Activated CD4-positive, alpha-beta T cell treated with anti-CD3 and anti-CD28 coated beads, Interleukin-2, amount 10 ng/mL, durations not matched to agents 24 days and 14 days (primary cell): ENCODE data around the gene BCL2L1. TPM values are rescaled to one million over a fixed set of nuclear protein-coding genes. Genes with fewer than 3 reads are reported as not detected.
"Not testable (repeated sequence)": the region's sequence is repeated elsewhere in the genome, so short reads cannot be mapped to it uniquely, and the experiment has no call there.

Experiments
- DNase-seq: peaks from one replicate; pipeline ENCODE4 v3.0.0; 2022
- H3K27ac Mint-ChIP-seq: one replicate; pipeline ENCODE4 v1.8.0; 2022; ENCODE audit warnings: mild to moderate bottlenecking, mixed read lengths
- H3K27me3 Mint-ChIP-seq: one replicate; pipeline ENCODE4 v1.8.0; 2022; ENCODE audit warnings: mixed read lengths
- H3K36me3 Mint-ChIP-seq: one replicate; pipeline ENCODE4 v1.8.0; 2022; ENCODE audit warnings: low read depth, mild to moderate bottlenecking, mixed read lengths
- H3K4me1 Mint-ChIP-seq: one replicate; pipeline ENCODE4 v1.8.0; 2021; ENCODE audit warnings: mixed read lengths
- H3K4me3 Mint-ChIP-seq: one replicate; pipeline ENCODE4 v1.8.0; 2022; ENCODE audit warnings: mild to moderate bottlenecking, moderate library complexity, mixed read lengths
- H3K9me3 Mint-ChIP-seq: one replicate; pipeline ENCODE4 v1.8.0; 2021; ENCODE audit warnings: mixed read lengths
- intact Hi-C: fragments of 100-400 bp; cut with micrococcal nuclease; formaldehyde crosslinking; loops from one replicate; pipeline ENCODE4 v1.15.1; 2023
- total RNA-seq: library from RNA; stranded (reverse); gene quantifications from 2 replicates; pipeline ENCODE4 v1.2.3, GENCODE V29; 2022

Gene BCL2L1
- total RNA-seq, 1 donor from 2014 or later = 379 TPM

DNA sequence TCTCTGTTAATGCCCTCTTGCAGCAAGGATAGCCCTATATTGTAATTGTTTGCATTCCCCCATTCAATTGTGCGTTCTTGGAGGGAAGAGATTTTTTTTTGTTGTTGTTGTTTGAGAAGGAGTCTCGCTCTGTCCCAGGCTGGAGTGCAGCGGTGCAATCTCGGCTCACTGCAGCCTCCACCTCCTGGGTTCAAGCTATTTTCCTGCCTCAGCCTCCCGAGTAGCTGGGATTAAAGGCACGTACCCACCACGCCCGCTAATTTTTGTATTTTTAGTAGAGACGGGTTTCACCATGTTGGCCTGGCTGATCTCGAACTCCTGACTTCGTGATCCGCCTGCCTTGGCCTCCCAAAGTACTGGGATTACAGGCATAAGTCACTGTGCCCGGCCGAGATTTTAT lies 24.4 kb upstream of the BCL2L1 start:
- H3K27ac Mint-ChIP-seq, H3K4me3 Mint-ChIP-seq, DNase-seq, H3K27me3 Mint-ChIP-seq, intact Hi-C loops, H3K9me3 Mint-ChIP-seq: not testable (repeated sequence)
- H3K4me1 Mint-ChIP-seq = peaks cover 25% of the 10 kb centered on the region
- peaks cover 28% of the 10 kb centered on the region for H3K36me3 Mint-ChIP-seq

DNA sequence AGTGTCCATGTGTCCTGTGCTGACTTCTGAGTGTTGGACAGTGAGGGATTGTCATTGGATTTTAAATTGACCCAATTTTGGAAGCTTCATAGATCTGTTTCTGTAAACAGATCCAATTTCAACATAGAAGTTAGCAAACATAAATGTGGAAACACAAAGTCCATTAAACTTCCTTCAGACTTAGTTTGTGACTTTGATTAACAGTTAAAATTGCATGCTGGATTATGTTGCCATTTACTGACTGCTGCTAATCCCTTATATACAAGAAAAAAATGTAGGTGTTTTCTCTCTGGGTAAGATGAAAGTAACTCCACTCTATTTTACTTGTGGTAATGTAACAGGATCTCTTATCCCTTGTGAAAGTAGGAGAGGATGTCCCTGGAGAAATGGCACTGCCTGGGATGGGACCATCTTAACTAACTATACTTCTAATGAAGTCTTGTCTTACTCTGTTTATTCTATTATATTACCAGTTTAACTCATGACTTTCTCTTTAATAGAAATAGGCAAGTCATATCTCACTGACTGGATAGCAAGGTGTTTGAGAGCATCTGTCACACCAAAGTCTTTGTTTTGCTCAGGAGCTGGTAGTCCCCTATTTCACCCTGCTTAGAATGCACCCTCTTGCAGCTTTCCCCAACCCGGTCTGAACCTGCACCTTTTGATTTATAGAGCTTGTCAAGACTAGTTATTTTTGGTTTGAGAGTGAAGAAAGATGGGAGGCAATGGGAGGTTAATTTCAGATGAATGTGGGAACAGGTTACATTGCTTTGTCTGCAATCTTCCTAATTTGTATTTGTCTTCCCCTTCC lies 23.6 kb upstream of the BCL2L1 start:
- Mint-ChIP-seq H3K36me3 (peaks cover 27% of the 10 kb centered on the region), H3K9me3 (no peaks in the 10 kb centered on the region), H3K4me1 (peaks cover 29% of the 10 kb centered on the region), H3K4me3 (no peak overlapping the region), H3K27ac (no peak overlapping the region), H3K27me3 (no peaks in the 10 kb centered on the region)
- intact Hi-C loops = no loop called here
- DNase-seq = peak; percentile 46

DNA sequence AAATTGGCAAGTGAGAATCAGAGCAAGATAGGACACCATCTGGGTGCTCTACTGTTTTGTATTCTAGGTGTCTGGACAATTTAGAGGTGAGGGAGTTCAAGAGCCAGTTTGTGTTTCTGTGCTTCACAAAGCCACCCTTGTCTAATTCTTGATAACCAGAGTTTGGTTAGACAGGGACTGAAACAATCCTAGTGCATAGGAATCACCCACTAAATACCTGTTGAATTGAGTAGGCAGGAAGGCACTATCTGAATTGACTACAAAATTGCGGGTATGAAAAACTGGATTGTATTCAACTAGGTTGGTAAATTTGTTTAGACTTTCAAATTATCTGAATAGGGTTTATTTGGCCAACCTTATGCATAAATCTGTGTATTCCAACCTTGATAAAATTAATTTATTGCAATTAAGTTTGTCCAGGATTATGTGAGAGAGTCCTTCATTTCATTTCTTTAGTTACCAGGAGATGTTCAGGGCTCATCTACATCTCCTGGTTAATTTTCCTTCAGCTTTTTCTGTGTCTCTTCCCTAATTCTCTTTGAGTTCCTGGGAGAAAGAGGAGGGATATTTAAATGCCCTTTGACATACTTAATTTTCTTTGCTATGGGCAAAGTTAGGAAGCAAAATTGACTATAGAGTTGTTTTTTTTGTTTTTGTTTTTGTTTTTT lies 18.1 kb upstream of the BCL2L1 start:
- intact Hi-C loops = no loop called here
- peaks cover 6% of the 10 kb centered on the region for H3K4me1 Mint-ChIP-seq
- no peak for DNase-seq
- no peak overlapping the region for H3K27ac Mint-ChIP-seq
- no peaks in the 10 kb centered on the region for H3K9me3 Mint-ChIP-seq
- H3K27me3 Mint-ChIP-seq = no peaks in the 10 kb centered on the region
- no peak overlapping the region for H3K4me3 Mint-ChIP-seq
- peaks cover 8% of the 10 kb centered on the region for H3K36me3 Mint-ChIP-seq

DNA sequence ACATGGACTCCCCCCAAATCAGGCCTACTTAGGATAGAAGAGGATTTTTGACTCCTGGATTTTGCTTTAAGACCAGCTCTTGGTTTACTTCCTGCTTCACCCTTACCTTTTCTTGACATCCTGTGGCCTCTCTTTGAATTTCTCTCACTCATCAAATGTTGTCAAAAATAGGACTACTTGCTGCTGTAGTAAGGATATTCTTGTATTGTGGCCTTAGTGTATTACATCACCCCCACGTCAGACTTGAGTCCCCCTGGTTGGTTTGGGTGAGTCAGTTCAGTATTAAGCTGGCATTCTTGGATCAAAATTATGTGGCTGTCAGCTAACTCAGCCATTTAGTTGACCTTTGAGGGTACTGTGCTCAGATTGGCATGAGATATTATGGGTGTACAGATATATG lies 17.5 kb upstream of the BCL2L1 start:
- intact Hi-C loops = no loop called here
- H3K36me3 Mint-ChIP-seq = peaks cover 6% of the 10 kb centered on the region
- peak; percentile 75 for DNase-seq
- H3K27ac Mint-ChIP-seq = no peak overlapping the region
- peaks cover 4% of the 10 kb centered on the region for H3K4me1 Mint-ChIP-seq
- no peaks in the 10 kb centered on the region for H3K9me3 Mint-ChIP-seq
- H3K27me3 Mint-ChIP-seq = no peaks in the 10 kb centered on the region
- H3K4me3 Mint-ChIP-seq = no peak overlapping the region

DNA sequence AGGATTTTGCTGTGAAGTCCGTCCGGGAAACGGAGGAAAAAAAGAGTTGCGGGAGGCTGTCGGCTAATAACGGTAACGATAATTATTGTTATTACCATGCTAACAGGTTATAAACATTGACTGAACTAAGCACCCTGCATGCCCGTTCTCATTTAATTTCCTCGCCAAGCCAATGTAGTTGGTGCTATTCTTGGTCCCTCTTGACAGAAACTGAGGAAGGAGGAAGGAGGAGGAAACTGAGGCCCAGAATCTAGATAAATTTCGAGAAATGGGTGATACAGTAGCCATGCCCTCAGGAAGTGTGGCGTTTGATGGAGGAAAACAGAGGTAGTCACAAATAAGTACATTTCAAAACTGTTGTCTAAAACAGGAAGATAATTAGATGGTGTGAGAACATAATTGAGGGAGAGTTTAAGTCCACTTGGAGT lies 16.9 kb upstream of the BCL2L1 start:
- Mint-ChIP-seq H3K9me3 (no peaks in the 10 kb centered on the region), H3K4me3 (no peak overlapping the region), H3K27ac (no peak overlapping the region), H3K4me1 (peaks cover 4% of the 10 kb centered on the region), H3K27me3 (no peaks in the 10 kb centered on the region), H3K36me3 (peaks cover 4% of the 10 kb centered on the region)
- no peak for DNase-seq
- intact Hi-C loops = loop anchor here (1.0 kb wide), 1 partner anchor 16 kb away; no protein-coding TSS in a partner anchor

DNA sequence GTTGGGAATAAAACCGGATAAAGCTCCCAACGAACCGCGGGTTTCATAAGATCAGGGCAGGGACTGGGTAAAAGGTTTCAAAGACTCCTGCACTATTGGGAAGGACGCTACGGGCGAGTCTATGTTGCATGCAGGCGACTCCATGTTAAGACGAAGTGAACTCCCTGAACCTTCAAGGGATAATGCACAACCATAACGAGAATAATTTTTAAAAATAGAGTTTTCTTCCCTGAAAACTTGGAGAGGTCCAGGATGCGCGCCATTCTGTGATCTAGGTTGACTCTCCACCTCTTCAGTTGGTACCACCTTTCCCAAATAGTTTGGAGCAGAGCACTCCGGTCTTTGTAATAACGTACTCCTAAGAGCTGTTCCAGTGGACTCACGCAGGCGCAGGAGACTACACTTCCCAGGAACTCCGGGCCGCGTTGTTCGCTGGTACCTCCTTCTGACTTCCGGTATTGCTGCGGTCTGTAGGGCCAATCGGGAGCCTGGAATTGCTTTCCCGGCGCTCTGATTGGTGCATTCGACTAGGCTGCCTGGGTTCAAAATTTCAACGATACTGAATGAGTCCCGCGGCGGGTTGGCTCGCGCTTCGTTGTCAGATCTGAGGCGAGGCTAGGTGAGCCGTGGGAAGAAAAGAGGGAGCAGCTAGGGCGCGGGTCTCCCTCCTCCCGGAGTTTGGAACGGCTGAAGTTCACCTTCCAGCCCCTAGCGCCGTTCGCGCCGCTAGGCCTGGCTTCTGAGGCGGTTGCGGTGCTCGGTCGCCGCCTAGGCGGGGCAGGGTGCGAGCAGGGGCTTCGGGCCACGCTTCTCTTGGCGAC lies 16.3 kb upstream of the BCL2L1 start, which contains the start of gene TPX2:
Gene TPX2 (plus strand): TSS at position 562 of the 821 bp plus-strand sequence. CDS start 18,187 bp downstream, outside the sequence.
- Mint-ChIP-seq H3K36me3 (peaks cover 1% of the 10 kb centered on the region), H3K4me3 (no peak within 1 kb of the TSS), H3K27ac (peak within 1 kb of the TSS; percentile 48), H3K4me1 (peaks cover 4% of the 10 kb centered on the region), H3K27me3 (peaks cover 4% of the 10 kb centered on the region), H3K9me3 (no peaks in the 10 kb centered on the region)
- intact Hi-C loops = loop anchor here (1.0 kb wide), 1 partner anchor 16 kb away; no protein-coding TSS in a partner anchor
- peak; percentile 95 for DNase-seq

DNA sequence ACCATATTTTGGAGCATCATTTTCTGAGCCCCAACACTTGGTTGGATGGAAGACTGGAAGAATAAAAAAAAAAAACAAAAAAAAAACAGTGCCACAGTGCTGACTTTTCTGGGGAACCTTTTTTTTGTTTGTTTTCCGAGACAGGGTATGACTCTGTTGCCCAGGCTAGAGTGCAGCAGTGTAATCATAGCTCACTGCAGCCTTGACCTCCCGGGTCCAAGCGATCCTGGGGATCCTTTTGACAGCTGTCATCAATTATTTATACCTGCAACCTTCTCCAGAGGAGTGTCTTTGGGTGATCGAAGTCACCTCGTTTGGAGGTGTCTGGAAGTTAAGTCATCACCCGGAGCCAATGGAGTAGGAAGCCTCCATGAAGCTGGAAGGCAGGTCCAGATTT lies 8.7 kb upstream of the BCL2L1 start:
- H3K36me3 Mint-ChIP-seq = no peaks in the 10 kb centered on the region
- intact Hi-C loops = no loop called here
- no peaks in the 10 kb centered on the region for H3K9me3 Mint-ChIP-seq
- peaks cover 9% of the 10 kb centered on the region for H3K4me1 Mint-ChIP-seq
- H3K27me3 Mint-ChIP-seq = peaks cover 16% of the 10 kb centered on the region
- H3K4me3 Mint-ChIP-seq = no peak overlapping the region
- DNase-seq = no peak
- H3K27ac Mint-ChIP-seq = no peak overlapping the region

DNA sequence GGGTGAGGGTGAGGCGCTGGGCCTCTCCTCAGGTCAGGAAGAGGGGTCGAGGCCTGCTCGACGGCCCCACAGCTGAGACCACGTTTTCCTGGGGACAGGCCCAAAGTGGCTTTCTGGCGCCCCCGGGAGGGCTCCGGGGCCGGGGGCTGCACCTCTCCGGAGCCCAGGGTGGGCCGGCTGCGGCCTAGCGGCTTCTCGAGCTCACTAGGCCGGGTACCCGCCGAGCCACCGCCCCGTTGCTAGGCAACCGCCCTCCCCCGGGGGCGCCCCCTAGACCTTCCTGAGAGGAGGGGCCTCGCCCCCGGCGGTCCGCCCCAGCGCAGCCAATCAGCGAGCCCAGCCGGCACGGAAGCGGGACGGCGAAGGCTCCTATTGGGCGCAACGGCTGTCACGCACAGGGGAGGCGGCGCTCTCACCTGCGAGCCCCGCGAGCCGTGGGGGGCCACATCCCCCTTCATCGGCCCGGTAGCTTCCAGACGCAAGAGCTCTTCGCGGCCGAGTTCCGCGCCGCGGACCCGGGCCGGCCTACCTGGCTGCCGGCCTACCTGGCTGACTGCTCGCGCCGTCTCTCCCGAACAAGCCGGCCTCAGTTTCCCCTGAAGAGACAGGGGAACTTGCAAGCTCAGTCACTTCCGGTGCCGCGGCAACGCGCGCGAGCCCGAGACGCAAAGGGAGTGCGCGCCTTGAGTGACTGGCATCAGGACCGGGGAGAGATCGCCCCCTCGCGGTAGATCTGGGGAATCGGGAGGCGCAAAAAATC lies 831 bp upstream of the BCL2L1 start:
- H3K27ac Mint-ChIP-seq = peak overlapping the region; percentile 98
- peaks cover 43% of the 10 kb centered on the region for H3K36me3 Mint-ChIP-seq
- no peaks in the 10 kb centered on the region for H3K9me3 Mint-ChIP-seq
- H3K27me3 Mint-ChIP-seq = no peaks in the 10 kb centered on the region
- DNase-seq = peak; percentile 99
- intact Hi-C loops = loop anchor here (1.0 to 5.0 kb wide), 6 partner anchors 16 to 484 kb away; partner anchors contain the start of genes HM13, PLAGL2, POFUT1 and TPX2
- peak overlapping the region; percentile 98 for H3K4me3 Mint-ChIP-seq
- peaks cover 19% of the 10 kb centered on the region for H3K4me1 Mint-ChIP-seq

DNA sequence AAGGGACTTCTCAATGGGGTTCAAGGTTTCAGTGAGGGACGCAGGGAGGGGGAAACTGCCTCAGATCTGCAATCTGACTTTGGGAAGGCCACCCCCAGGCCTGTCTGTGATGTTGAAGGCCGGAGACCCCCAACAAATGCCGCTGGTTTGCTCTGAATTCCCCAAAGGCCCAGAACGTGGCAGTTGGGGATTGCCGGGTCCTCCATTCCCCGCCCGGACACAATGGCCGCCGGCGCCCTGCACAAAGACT lies 326 bp upstream of the BCL2L1 start:
- no peak for DNase-seq
- H3K9me3 Mint-ChIP-seq = no peaks in the 10 kb centered on the region
- H3K4me1 Mint-ChIP-seq = peaks cover 19% of the 10 kb centered on the region
- peaks cover 48% of the 10 kb centered on the region for H3K36me3 Mint-ChIP-seq
- H3K4me3 Mint-ChIP-seq = peak overlapping the region; percentile 98
- H3K27me3 Mint-ChIP-seq = no peaks in the 10 kb centered on the region
- peak overlapping the region; percentile 98 for H3K27ac Mint-ChIP-seq
- intact Hi-C loops = loop anchor here (1.0 to 5.0 kb wide), 6 partner anchors 16 to 484 kb away; partner anchors contain the start of genes HM13, PLAGL2, POFUT1 and TPX2

DNA sequence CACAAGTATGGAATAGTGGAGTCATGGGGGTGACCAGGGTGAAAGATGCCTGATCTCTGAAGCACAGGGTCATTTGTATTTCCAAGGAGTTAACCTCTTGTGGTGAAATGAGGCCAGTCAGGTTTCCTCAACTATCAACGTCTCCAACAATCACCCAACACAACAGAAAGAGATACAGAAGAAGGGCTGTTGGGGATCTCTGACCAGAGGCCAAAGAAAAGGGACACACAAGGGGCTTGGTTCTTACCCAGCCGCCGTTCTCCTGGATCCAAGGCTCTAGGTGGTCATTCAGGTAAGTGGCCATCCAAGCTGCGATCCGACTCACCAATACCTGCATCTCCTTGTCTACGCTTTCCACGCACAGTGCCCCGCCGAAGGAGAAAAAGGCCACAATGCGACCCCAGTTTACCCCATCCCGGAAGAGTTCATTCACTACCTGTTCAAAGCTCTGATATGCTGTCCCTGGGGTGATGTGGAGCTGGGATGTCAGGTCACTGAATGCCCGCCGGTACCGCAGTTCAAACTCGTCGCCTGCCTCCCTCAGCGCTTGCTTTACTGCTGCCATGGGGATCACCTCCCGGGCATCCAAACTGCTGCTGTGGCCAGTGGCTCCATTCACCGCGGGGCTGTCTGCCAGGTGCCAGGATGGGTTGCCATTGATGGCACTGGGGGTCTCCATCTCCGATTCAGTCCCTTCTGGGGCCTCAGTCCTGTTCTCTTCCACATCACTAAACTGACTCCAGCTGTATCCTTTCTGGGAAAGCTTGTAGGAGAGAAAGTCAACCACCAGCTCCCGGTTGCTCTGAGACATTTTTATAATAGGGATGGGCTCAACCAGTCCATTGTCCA lies 1.0 kb downstream of the BCL2L1 start:
- H3K4me1 Mint-ChIP-seq = peaks cover 24% of the 10 kb centered on the region
- intact Hi-C loops = loop anchor here (1.0 to 5.0 kb wide), 4 partner anchors 46 to 486 kb away; partner anchors contain the start of genes HM13, PLAGL2 and POFUT1
- H3K4me3 Mint-ChIP-seq = peak overlapping the region; percentile 98
- DNase-seq = peak; percentile 74
- peak overlapping the region; percentile 98 for H3K27ac Mint-ChIP-seq
- peaks cover 61% of the 10 kb centered on the region for H3K36me3 Mint-ChIP-seq
- H3K9me3 Mint-ChIP-seq = no peaks in the 10 kb centered on the region
- no peaks in the 10 kb centered on the region for H3K27me3 Mint-ChIP-seq

DNA sequence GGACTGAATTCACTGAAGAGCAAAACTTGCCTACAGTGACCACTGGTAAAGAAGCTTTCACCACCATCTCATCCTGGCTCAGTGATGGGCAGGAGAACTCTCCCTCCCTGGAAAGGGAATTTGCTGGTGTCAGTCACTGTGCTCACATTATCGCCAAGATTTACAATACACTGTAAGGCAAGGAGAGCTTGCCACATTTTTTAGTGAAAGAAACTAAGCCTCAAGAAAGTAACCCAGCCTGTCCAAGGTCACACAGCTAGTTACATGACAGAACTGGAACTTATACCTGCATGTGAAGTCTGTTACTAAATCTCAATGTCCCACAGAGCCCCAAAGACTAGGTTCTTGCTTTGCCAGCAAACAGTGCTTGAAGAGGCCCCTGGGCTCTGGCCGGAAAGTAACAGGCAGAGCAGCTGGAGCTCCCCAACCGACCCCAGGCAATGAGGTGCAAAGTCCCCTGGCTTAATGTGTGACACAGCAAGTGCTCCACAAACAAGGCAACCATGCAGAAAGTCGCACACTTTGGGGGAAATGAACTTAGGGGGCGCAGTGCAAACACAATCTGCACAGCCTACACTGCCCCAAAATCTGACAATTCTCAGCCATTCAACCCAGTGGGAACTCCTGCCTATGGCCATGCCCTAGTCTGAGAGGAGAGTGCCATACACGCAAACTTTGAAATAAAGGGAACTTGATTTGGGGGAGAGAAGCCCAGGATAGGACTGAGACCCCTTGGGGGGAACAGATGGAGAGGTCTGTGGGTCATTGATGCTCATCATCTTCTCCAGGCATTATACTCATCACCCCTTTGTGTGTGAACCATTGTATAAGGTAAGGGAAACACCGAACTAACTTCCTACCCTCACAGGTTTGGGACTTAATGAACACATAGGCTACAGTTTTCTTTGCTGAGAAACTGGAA lies 1.9 kb downstream of the BCL2L1 start:
- intact Hi-C loops = loop anchor here (5.0 kb wide), 1 partner anchor 487 kb away; the partner anchor contains the start of genes PLAGL2 and POFUT1

More for the DNA sequence above, 1.9 kb downstream of the BCL2L1 start:
- Mint-ChIP-seq H3K9me3 (no peaks in the 10 kb centered on the region), H3K27ac (peak overlapping the region; percentile 98), H3K4me3 (peak overlapping the region; percentile 98), H3K36me3 (peaks cover 70% of the 10 kb centered on the region), H3K4me1 (peaks cover 31% of the 10 kb centered on the region), H3K27me3 (no peaks in the 10 kb centered on the region)
- DNase-seq = peak; percentile 76
